Choroid plexus epithelial cell (primary cell): ENCODE data around the gene SH3GL1.

ENCODE experiments used
- DNase-seq: peaks from one replicate; pipeline ENCODE4 v3.0.0-alpha.2; 2010; ENCODE audit warnings: low read depth
- H3K4me3 ChIP-seq: 2 replicates; pipeline ENCODE4 v1.5.1; 2011; ENCODE audit warnings: low read depth, mild to moderate bottlenecking, control low read depth, low read length, moderate library complexity
- CTCF ChIP-seq: conservative IDR thresholded peaks from 2 replicates; pipeline ENCODE4 v1.5.1; 2011; ENCODE audit warnings: low read depth, mild to moderate bottlenecking, control low read depth, inconsistent platforms, low read length, moderate library complexity

SH3GL1 gene

GRCh38 chr19:4380254-4380727, 20.1 kb downstream of the SH3GL1 start:
- DNase-seq, result no peak
- TF ChIP-seq CTCF, result no peak
- H3K4me3 ChIP-seq, result no peak overlapping the region

- no peak overlapping the region for H3K4me3 ChIP-seq
- DNase-seq, result peak; percentile 50
- no peak for TF ChIP-seq CTCF
These were observed 20.7 kb downstream of the SH3GL1 start for GRCh38 chr19:4379383-4380253.

GRCh38 chr19:4378886-4379285, 21.5 kb downstream of the SH3GL1 start:
- DNase-seq, result no peak
- H3K4me3 ChIP-seq, result no peak overlapping the region
- TF ChIP-seq CTCF, result no peak

GRCh38 chr19:4376991-4377781, 23.2 kb downstream of the SH3GL1 start:
- no peak for DNase-seq
- no peak for TF ChIP-seq CTCF
- H3K4me3 ChIP-seq, result no peak overlapping the region

- no peak for TF ChIP-seq CTCF
- H3K4me3 ChIP-seq, result no peak overlapping the region
- no peak for DNase-seq
These were observed 23.7 kb downstream of the SH3GL1 start for GRCh38 chr19:4376671-4376990.

GRCh38 chr19:4376028-4376670, 24.2 kb downstream of the SH3GL1 start:
- no peak for TF ChIP-seq CTCF
- no peak overlapping the region for H3K4me3 ChIP-seq
- no peak for DNase-seq
